ENCODE results near the gene AHCTF1. TPM values are rescaled to one million over a fixed set of nuclear protein-coding genes. Genes with fewer than 3 reads are reported as not detected.

The AHCTF1 gene
- total RNA-seq, 4 donors from 2014 or later = 36.5 to 84.4 (median 45.3) TPM

GRCh38 chr1:246800356-246800755 lies 131.4 kb downstream of the AHCTF1 start:
- TF ChIP-seq CTCF (IDR thresholded peaks at IDR 0.05) = no peak
- no peak for TF ChIP-seq POLR2A (IDR thresholded peaks at IDR 0.05)
- H3K27me3 ChIP-seq = no peaks in the 10 kb centered on the region
- no peak overlapping the region for H3K4me3 ChIP-seq (replicated peaks in 1 of 3)
- intact Hi-C loops (cut with DNase I) = no loop called here
- no peaks in the 10 kb centered on the region for H3K36me3 ChIP-seq
- WGBS, 2 donors = 80 to 81% methylated on average over 3 of the region's 3 CpGs
- H3K9me3 ChIP-seq = no peaks in the 10 kb centered on the region
- DNase-seq = no peak
- no peak overlapping the region for H3K27ac ChIP-seq
- no peaks in the 10 kb centered on the region for H3K4me1 ChIP-seq

- DNase-seq = no peak
- no peaks in the 10 kb centered on the region for H3K27me3 ChIP-seq
- H3K4me3 ChIP-seq (replicated peaks in 1 of 3) = no peak overlapping the region
- 77 to 80% methylated on average over 16 to 20 of the region's 22 CpGs for WGBS, 2 donors
- no peak overlapping the region for H3K27ac ChIP-seq
- no peaks in the 10 kb centered on the region for H3K4me1 ChIP-seq
- intact Hi-C loops (cut with DNase I) = no loop called here
- no peaks in the 10 kb centered on the region for H3K9me3 ChIP-seq
- no peak for TF ChIP-seq CTCF (IDR thresholded peaks at IDR 0.05)
- no peak for TF ChIP-seq POLR2A (IDR thresholded peaks at IDR 0.05)
- H3K36me3 ChIP-seq = no peaks in the 10 kb centered on the region
These were observed 132.9 kb downstream of the AHCTF1 start for GRCh38 chr1:246798606-246799496.

GRCh38 chr1:246798107-246798506 lies 133.6 kb downstream of the AHCTF1 start:
- H3K4me1 ChIP-seq = no peaks in the 10 kb centered on the region
- H3K9me3 ChIP-seq = no peaks in the 10 kb centered on the region
- H3K27ac ChIP-seq = no peak overlapping the region
- H3K27me3 ChIP-seq = no peaks in the 10 kb centered on the region
- no peak for DNase-seq
- H3K36me3 ChIP-seq = no peaks in the 10 kb centered on the region
- H3K4me3 ChIP-seq (replicated peaks in 1 of 3) = no peak overlapping the region
- WGBS, 2 donors = 77 to 79% methylated on average over 4 of the region's 4 CpGs
- TF ChIP-seq POLR2A (IDR thresholded peaks at IDR 0.05) (no peak), CTCF (IDR thresholded peaks at IDR 0.05) (no peak)
- intact Hi-C loops (cut with DNase I) = no loop called here

GRCh38 chr1:246797597-246797996 lies 134.2 kb downstream of the AHCTF1 start:
- no peak overlapping the region for H3K4me3 ChIP-seq (replicated peaks in 1 of 3)
- no peak overlapping the region for H3K27ac ChIP-seq
- 71 to 76% methylated on average over 9 to 10 of the region's 11 CpGs for WGBS, 2 donors
- intact Hi-C loops (cut with DNase I) = no loop called here
- H3K36me3 ChIP-seq = no peaks in the 10 kb centered on the region
- H3K4me1 ChIP-seq = no peaks in the 10 kb centered on the region
- H3K9me3 ChIP-seq = no peaks in the 10 kb centered on the region
- DNase-seq = no peak
- H3K27me3 ChIP-seq = no peaks in the 10 kb centered on the region
- TF ChIP-seq CTCF (IDR thresholded peaks at IDR 0.05) (no peak), POLR2A (IDR thresholded peaks at IDR 0.05) (no peak)

- intact Hi-C loops (cut with DNase I) = no loop called here
- TF ChIP-seq POLR2A (IDR thresholded peaks at IDR 0.05) = no peak
- no peak for TF ChIP-seq CTCF (IDR thresholded peaks at IDR 0.05)
- Histone ChIP-seq H3K36me3 (no peaks in the 10 kb centered on the region), H3K4me1 (no peaks in the 10 kb centered on the region), H3K4me3 (replicated peaks in 1 of 3) (no peak overlapping the region), H3K27me3 (no peaks in the 10 kb centered on the region), H3K27ac (no peak overlapping the region), H3K9me3 (no peaks in the 10 kb centered on the region)
- 76 to 79% methylated on average over 4 to 8 of the region's 8 CpGs for WGBS, 2 donors
- DNase-seq = no peak
These were observed 134.6 kb downstream of the AHCTF1 start for GRCh38 chr1:246797157-246797556.

Measured in thyroid gland (tissue), 4 donors.